Body of pancreas (tissue), 4 donors: Measurements from ENCODE around the gene ULK4.

Source experiments
- POLR2A ChIP-seq, 3 donors: fragments of 450-650 bp; IDR thresholded peaks; one replicate each; pipeline ENCODE4 v1.6.1; 2016; ENCODE audit warnings: antibody characterized with exemption in 3 of 3, mild to moderate bottlenecking in 2 of 3
- TF ChIP-seq, protein P1 (sequence below), 7 experiments: fragments of 450-650 bp in 4 of 7; fragments of 200-600 bp in 3 of 7; sonication (generic) in 3 of 7; IDR thresholded peaks; one replicate each; pipeline ENCODE4 v1.5.1; 2016 to 2019; ENCODE audit warnings: antibody characterized with exemption in 7 of 7

DNA sequence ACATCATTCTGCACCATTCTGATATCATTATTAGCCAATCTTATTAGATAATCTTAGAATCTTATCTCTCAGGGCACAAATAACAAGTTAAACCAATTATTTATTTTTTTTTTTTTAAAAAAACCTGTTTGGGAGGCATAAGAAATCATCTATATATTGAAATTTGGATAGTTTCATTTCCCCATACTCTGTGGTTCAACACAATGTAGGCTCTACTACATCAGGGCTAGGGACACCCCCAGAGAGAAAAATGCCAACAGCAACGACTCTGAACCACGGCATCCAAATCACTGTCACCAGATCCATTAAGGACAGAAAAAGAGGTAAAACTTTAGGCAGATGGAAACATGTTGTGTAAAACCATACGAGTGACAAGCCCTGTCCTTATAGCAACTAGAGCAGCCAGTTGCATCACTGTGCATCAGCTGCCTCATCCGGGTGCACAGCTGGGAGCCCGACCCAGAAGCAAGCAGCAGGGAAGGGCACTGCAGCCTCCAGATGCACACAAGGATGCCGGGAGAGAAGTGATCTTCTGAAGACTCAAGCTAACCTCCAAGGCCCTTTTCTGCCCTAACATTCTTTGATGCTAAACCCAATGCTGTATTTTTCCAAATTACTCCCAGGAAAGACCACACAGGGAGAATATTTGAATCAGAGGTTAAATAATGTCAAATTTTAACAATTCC is 381.5 kb downstream of the ULK4 start:
- TF ChIP-seq, protein P1, sequence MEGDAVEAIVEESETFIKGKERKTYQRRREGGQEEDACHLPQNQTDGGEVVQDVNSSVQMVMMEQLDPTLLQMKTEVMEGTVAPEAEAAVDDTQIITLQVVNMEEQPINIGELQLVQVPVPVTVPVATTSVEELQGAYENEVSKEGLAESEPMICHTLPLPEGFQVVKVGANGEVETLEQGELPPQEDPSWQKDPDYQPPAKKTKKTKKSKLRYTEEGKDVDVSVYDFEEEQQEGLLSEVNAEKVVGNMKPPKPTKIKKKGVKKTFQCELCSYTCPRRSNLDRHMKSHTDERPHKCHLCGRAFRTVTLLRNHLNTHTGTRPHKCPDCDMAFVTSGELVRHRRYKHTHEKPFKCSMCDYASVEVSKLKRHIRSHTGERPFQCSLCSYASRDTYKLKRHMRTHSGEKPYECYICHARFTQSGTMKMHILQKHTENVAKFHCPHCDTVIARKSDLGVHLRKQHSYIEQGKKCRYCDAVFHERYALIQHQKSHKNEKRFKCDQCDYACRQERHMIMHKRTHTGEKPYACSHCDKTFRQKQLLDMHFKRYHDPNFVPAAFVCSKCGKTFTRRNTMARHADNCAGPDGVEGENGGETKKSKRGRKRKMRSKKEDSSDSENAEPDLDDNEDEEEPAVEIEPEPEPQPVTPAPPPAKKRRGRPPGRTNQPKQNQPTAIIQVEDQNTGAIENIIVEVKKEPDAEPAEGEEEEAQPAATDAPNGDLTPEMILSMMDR (IDR thresholded peaks at IDR 0.05): no peak
- no peak for TF ChIP-seq POLR2A (IDR thresholded peaks at IDR 0.05)
